GM21717 (cell line): ENCODE measurements around the gene AXIN1.
"Not testable (repeated sequence)": the region's sequence is repeated elsewhere in the genome, so short reads cannot be mapped to it uniquely, and the experiment has no call there.

Experiments used
- ATAC-seq: cut with Tn5 transposase; IDR thresholded peaks from one replicate; pipeline ENCODE4 v1.9.1; 2021; ENCODE audit warnings: mild to moderate bottlenecking, moderate library complexity; ENCODE audit not compliant: unreplicated experiment

The AXIN1 gene

GRCh38 chr16:270381-271255, 81.9 kb downstream of the AXIN1 start:
- no peak for ATAC-seq

- ATAC-seq = no peak
Observed at GRCh38 chr16:269061-269796, 83.3 kb downstream of the AXIN1 start.

- ATAC-seq = no peak
Observed at GRCh38 chr16:268141-269053, 84.1 kb downstream of the AXIN1 start.

- not testable (repeated sequence) for ATAC-seq
Observed at GRCh38 chr16:267562-267961, 85.0 kb downstream of the AXIN1 start.

GRCh38 chr16:266258-267164, 86.0 kb downstream of the AXIN1 start:
- no peak for ATAC-seq

GRCh38 chr16:265711-266110, 86.8 kb downstream of the AXIN1 start:
- no peak for ATAC-seq

- ATAC-seq = no peak
Observed at GRCh38 chr16:265002-265529, 87.5 kb downstream of the AXIN1 start.

- no peak for ATAC-seq
Observed at GRCh38 chr16:264440-264951, 88.0 kb downstream of the AXIN1 start.

- ATAC-seq = no peak
Observed at GRCh38 chr16:263944-264343, 88.6 kb downstream of the AXIN1 start.

GRCh38 chr16:263182-263774, 89.2 kb downstream of the AXIN1 start:
- ATAC-seq = no peak

GRCh38 chr16:262121-262745, 90.3 kb downstream of the AXIN1 start:
- no peak for ATAC-seq

GRCh38 chr16:261031-261691, 91.4 kb downstream of the AXIN1 start:
- no peak for ATAC-seq

GRCh38 chr16:260326-260725, 92.2 kb downstream of the AXIN1 start:
- ATAC-seq = no peak

- ATAC-seq = no peak
Observed at GRCh38 chr16:259814-260253, 92.7 kb downstream of the AXIN1 start.

- no peak for ATAC-seq
Observed at GRCh38 chr16:259226-259625, 93.3 kb downstream of the AXIN1 start.

GRCh38 chr16:258091-258490, 94.4 kb downstream of the AXIN1 start:
- not testable (repeated sequence) for ATAC-seq

GRCh38 chr16:255183-255582, 97.3 kb downstream of the AXIN1 start:
- ATAC-seq = no peak

- ATAC-seq = no peak
Observed at GRCh38 chr16:254461-254860, 98.1 kb downstream of the AXIN1 start.
